ENCODE results near the gene NCAM2.

DNA sequence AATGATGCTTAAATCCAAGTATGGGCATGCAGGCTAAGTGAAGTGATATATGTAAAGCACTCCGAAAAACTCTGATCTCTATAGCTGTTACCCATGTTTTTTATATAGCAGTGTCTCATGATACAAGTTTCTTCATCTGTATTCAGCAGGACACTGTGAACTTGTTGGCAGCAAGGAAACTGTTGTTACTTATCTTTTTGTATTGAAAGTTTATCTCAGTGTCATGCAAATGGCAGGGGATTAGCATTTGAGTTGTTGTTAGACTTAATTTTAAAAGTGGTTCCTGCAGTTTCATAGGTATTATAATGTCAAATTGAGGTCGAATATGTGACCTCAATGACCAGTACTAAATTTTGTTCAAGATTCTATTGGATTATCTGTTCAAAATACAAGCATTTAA, 47.9 kb downstream of the NCAM2 start:
- TF ChIP-seq ZNF560 (tag by site-specific recombination; IDR thresholded peaks at IDR 0.05; ENCODE audit: borderline replicate concordance) (no peak), RBAK (tag by site-specific recombination; IDR thresholded peaks at IDR 0.05) (no peak), BCL11A (tag by site-specific recombination; IDR thresholded peaks at IDR 0.05; ENCODE audit: low read depth) (no peak), ZNF24 (tag by site-specific recombination; IDR thresholded peaks at IDR 0.05) (no peak), MYNN (tag by site-specific recombination; IDR thresholded peaks at IDR 0.05; ENCODE audit: borderline replicate concordance) (no peak), OVOL3 (tag by site-specific recombination; IDR thresholded peaks at IDR 0.05) (no peak), ZNF169 (tag by site-specific recombination; IDR thresholded peaks at IDR 0.05) (no peak), ZNF274 (IDR thresholded peaks at IDR 0.05; ENCODE audit: low read length) (no peak), ZNF274 (tag by site-specific recombination; IDR thresholded peaks at IDR 0.05; ENCODE audit: borderline replicate concordance) (no peak), MZF1 (tag by site-specific recombination; IDR thresholded peaks at IDR 0.05; ENCODE audit: borderline replicate concordance) (no peak), KLF16 (tag by site-specific recombination; IDR thresholded peaks at IDR 0.05) (no peak)
- TF ChIP-seq, protein P1, sequence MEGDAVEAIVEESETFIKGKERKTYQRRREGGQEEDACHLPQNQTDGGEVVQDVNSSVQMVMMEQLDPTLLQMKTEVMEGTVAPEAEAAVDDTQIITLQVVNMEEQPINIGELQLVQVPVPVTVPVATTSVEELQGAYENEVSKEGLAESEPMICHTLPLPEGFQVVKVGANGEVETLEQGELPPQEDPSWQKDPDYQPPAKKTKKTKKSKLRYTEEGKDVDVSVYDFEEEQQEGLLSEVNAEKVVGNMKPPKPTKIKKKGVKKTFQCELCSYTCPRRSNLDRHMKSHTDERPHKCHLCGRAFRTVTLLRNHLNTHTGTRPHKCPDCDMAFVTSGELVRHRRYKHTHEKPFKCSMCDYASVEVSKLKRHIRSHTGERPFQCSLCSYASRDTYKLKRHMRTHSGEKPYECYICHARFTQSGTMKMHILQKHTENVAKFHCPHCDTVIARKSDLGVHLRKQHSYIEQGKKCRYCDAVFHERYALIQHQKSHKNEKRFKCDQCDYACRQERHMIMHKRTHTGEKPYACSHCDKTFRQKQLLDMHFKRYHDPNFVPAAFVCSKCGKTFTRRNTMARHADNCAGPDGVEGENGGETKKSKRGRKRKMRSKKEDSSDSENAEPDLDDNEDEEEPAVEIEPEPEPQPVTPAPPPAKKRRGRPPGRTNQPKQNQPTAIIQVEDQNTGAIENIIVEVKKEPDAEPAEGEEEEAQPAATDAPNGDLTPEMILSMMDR (tag by site-specific recombination; IDR thresholded peaks at IDR 0.05): no peak
- TF ChIP-seq, protein P2, sequence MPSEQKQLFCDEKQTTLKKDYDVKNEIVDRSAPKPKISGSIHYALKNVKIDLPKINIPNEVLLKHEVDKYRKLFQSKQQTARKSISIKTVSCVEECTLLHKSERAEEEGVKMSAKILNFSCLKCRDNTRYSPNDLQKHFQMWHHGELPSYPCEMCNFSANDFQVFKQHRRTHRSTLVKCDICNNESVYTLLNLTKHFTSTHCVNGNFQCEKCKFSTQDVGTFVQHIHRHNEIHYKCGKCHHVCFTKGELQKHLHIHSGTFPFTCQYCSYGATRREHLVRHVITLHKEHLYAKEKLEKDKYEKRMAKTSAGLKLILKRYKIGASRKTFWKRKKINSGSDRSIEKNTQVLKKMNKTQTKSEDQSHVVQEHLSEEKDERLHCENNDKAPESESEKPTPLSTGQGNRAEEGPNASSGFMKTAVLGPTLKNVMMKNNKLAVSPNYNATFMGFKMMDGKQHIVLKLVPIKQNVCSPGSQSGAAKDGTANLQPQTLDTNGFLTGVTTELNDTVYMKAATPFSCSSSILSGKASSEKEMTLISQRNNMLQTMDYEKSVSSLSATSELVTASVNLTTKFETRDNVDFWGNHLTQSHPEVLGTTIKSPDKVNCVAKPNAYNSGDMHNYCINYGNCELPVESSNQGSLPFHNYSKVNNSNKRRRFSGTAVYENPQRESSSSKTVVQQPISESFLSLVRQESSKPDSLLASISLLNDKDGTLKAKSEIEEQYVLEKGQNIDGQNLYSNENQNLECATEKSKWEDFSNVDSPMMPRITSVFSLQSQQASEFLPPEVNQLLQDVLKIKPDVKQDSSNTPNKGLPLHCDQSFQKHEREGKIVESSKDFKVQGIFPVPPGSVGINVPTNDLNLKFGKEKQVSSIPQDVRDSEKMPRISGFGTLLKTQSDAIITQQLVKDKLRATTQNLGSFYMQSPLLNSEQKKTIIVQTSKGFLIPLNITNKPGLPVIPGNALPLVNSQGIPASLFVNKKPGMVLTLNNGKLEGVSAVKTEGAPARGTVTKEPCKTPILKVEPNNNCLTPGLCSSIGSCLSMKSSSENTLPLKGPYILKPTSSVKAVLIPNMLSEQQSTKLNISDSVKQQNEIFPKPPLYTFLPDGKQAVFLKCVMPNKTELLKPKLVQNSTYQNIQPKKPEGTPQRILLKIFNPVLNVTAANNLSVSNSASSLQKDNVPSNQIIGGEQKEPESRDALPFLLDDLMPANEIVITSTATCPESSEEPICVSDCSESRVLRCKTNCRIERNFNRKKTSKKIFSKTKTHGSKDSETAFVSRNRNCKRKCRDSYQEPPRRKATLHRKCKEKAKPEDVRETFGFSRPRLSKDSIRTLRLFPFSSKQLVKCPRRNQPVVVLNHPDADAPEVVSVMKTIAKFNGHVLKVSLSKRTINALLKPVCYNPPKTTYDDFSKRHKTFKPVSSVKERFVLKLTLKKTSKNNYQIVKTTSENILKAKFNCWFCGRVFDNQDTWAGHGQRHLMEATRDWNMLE (tag by site-specific recombination; conservative IDR thresholded peaks at IDR 0.05; ENCODE audit: low read depth): no peak
